HG03354 (cell line): ENCODE results near the gene PHKB.
"Not testable (repeated sequence)": the region's sequence is repeated elsewhere in the genome, so short reads cannot be mapped to it uniquely, and the experiment has no call there.

Source experiments
- ATAC-seq: cut with Tn5 transposase; IDR thresholded peaks from one replicate; pipeline ENCODE4 v1.9.1; 2021; ENCODE audit warnings: mild to moderate bottlenecking; ENCODE audit not compliant: unreplicated experiment, poor library complexity, severe bottlenecking

Gene PHKB

GRCh38 chr16:47553853-47554564, 92.9 kb downstream of the PHKB start:
- ATAC-seq: no peak

- ATAC-seq: not testable (repeated sequence)
Measured at GRCh38 chr16:47554587-47554986, 93.5 kb downstream of the PHKB start.

- ATAC-seq: no peak
Measured at GRCh38 chr16:47561286-47561685, 100.2 kb downstream of the PHKB start.

GRCh38 chr16:47562366-47562765, 101.2 kb downstream of the PHKB start:
- no peak for ATAC-seq

- ATAC-seq: no peak
Measured at GRCh38 chr16:47565454-47565853, 104.3 kb downstream of the PHKB start.

- ATAC-seq: no peak
Measured at GRCh38 chr16:47567321-47567720, 106.2 kb downstream of the PHKB start.

GRCh38 chr16:47568351-47568750, 107.2 kb downstream of the PHKB start:
- no peak for ATAC-seq

GRCh38 chr16:47571049-47571448, 109.9 kb downstream of the PHKB start:
- ATAC-seq: no peak

- ATAC-seq: no peak
Measured at GRCh38 chr16:47571711-47572110, 110.6 kb downstream of the PHKB start.

- peak; percentile 56 for ATAC-seq
Measured at GRCh38 chr16:47574091-47575054, 113.2 kb downstream of the PHKB start.

- no peak for ATAC-seq
Measured at GRCh38 chr16:47577029-47577428, 115.9 kb downstream of the PHKB start.

- no peak for ATAC-seq
Measured at GRCh38 chr16:47578033-47578432, 116.9 kb downstream of the PHKB start.

GRCh38 chr16:47578573-47578972, 117.4 kb downstream of the PHKB start:
- no peak for ATAC-seq

- ATAC-seq: no peak
Measured at GRCh38 chr16:47581114-47581513, 120.0 kb downstream of the PHKB start.

GRCh38 chr16:47584464-47585225, 123.5 kb downstream of the PHKB start:
- no peak for ATAC-seq

- no peak for ATAC-seq
Measured at GRCh38 chr16:47586121-47586520, 125.0 kb downstream of the PHKB start.

- no peak for ATAC-seq
Measured at GRCh38 chr16:47590472-47590871, 129.3 kb downstream of the PHKB start.

GRCh38 chr16:47592232-47592631, 131.1 kb downstream of the PHKB start:
- ATAC-seq: no peak

- ATAC-seq: peak; percentile 74
Measured at GRCh38 chr16:47599512-47599911, 138.4 kb downstream of the PHKB start.

GRCh38 chr16:47600376-47600775, 139.2 kb downstream of the PHKB start:
- peak; percentile 76 for ATAC-seq
